ENCODE results near the gene AGBL3. TPM values are rescaled to one million over a fixed set of nuclear protein-coding genes. Genes with fewer than 3 reads are reported as not detected.
"Not testable (repeated sequence)": the region's sequence is repeated elsewhere in the genome, so short reads cannot be mapped to it uniquely, and the experiment has no call there.

Gene AGBL3
- total RNA-seq, 2 donors from 2014 or later = 2.1 to 2.4 TPM

DNA sequence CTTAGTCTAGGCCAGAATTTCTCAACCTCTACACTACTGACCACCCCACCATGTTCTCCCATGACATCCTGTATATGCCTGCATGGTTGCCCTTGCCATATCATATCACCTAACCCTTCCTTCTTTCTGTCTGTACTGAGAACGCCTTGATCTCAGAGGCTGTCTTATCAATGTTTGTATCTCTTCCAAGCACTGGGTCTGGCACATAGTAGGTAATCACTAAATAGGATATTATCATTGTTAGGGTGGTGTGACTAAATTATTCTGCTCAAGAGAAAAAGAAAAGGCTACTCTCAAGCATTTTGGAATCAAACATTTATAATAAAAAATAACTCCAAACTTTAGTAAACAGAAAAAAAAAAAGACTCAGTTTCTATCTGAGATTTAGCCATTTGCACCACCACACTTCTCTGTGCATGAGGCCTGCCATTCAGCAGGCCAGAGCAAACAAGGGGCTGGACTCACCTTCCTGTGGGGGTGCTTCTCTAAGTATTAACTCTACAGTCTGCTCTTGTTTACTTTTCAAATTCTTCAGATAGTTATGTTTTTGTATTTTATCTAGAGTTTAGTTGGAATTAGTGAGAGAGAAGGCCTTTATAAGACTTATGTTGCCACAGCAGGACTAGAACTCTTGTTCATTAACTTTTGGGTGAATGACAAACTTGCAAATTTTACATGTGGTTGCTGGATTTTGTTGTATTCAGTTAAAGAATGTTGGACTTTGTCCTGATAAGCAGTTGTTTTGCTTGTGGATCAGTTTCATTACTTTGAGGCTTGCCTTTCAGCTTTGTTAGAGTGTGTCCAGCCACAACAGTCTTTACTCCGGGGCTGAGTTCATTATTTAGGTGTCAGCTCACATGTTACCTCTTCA, 5.4 kb downstream of the AGBL3 start:
- H3K4me3 Mint-ChIP-seq = no peak overlapping the region
- no peaks in the 10 kb centered on the region for H3K9me3 ChIP-seq (ENCODE audit: control insufficient read depth, low read length, poor library complexity, severe bottlenecking)
- H3K27me3 Mint-ChIP-seq = no peaks in the 10 kb centered on the region
- peaks cover 4% of the 10 kb centered on the region for H3K36me3 Mint-ChIP-seq (ENCODE audit: low read depth)
- peak overlapping the region; percentile 69 for H3K27ac Mint-ChIP-seq
- peaks cover 32% of the 10 kb centered on the region for H3K4me1 Mint-ChIP-seq
- ATAC-seq = no peak
- no peak for DNase-seq

DNA sequence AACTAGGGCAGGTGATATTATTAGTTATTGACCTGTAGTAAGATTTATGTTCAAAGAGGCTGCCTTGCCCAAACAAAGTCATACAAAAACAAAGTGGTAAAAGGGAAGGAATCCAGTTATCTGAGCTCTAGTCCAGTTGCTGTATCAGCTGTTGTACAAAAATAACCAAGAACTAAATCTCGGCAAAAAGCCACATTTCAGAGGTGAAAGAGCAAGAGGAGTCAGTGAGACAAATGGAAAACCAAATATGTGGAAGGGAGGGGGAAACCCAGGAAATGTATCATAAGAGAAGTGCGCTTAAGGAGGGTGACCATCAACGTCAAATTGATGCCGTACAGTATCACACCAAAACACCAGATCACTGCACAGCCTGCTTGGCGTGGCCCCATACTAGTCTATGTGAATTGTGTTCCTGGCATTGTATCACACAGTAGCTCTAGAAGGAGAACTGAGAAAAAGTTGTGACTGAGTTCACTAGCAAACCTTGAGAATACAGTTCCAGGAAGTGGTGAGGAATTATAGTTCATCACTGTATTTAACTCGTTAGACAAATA, 6.4 kb downstream of the AGBL3 start:
- Mint-ChIP-seq H3K4me1 (peaks cover 30% of the 10 kb centered on the region), H3K27ac (peak overlapping the region; percentile 69), H3K36me3 (ENCODE audit: low read depth) (peaks cover 4% of the 10 kb centered on the region), H3K4me3 (no peak overlapping the region), H3K27me3 (no peaks in the 10 kb centered on the region)
- H3K9me3 ChIP-seq (ENCODE audit: control insufficient read depth, low read length, poor library complexity, severe bottlenecking) = no peaks in the 10 kb centered on the region
- ATAC-seq (peak; percentile 48), DNase-seq (no peak)

DNA sequence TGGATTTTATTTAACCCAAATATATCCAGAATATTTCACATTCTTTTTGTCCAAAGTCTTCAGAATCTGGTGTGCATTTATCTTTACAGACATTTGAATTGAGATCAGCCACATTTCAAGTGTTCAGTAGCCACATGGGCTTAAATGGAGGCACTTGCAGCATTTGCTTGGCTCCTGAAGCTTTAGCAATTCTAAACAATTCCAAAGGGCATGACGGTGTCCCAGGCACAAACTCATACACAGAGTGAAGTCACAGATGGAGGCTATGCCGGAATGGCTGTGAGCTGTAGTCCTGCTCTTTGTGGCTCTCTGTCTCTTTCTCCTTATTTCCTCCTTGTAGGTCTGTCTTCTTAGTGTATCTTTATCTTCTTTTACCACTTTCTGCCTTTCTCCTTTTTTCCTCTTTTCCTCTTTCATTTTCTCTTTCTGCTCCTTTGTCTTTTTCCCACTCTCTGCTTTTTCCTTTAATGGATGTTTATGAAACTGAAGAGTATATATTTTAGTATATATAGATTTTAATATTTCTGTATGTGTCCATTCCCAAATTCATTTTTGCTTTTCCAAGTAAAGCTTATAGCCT, 7.7 kb downstream of the AGBL3 start:
- H3K4me3 Mint-ChIP-seq = no peak overlapping the region
- H3K27me3 Mint-ChIP-seq = no peaks in the 10 kb centered on the region
- no peaks in the 10 kb centered on the region for H3K9me3 ChIP-seq (ENCODE audit: control insufficient read depth, low read length, poor library complexity, severe bottlenecking)
- H3K4me1 Mint-ChIP-seq = peaks cover 30% of the 10 kb centered on the region
- ATAC-seq (no peak), DNase-seq (no peak)
- no peak overlapping the region for H3K27ac Mint-ChIP-seq
- H3K36me3 Mint-ChIP-seq (ENCODE audit: low read depth) = peaks cover 8% of the 10 kb centered on the region

DNA sequence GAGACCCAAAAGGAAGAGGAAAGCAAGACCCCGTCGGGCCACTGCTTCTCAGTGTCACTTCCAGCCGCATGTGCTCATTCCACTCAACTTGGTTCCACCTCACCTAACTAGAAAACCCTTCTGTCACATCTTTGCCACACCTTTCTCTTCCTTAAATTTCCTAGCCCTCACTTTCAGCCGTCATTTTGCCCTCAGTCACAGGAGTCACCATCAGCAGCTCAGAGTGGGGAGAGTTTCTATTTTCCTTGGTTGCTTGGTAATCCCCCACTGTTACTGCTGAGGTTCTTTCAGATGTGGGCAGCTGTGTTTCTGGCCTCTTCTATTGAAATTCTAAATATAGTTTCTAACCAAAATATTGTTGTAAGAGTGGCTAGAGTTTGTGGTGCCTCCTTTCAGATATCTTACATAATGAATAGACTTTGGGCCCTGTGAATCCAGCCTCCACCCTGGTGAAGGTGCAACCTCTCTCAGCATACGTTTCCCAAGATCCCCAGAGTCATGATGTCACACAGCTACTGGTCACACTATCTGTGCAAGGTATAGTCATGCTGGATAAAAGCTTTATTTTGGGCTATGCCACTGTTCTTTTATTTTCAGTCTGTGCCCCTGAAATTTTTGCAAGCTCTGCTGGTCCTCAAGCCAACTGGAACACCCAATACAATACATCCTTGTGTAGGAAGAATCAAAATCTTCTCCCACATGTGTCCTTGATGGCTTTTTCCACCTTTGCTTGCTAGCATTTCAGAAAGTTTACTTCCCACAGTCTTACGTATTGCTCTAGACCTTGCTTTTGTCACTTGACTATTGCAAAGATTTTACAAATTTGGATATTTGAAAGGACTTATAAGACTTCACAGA, 9.2 kb downstream of the AGBL3 start:
- H3K4me3 Mint-ChIP-seq = peak overlapping the region; percentile 45
- H3K4me1 Mint-ChIP-seq = peaks cover 22% of the 10 kb centered on the region
- peak; percentile 70 for ATAC-seq

GRCh38 chr7:134996097-134996550, 9.8 kb downstream of the AGBL3 start:
- no peaks in the 10 kb centered on the region for H3K9me3 ChIP-seq (ENCODE audit: control insufficient read depth, low read length, poor library complexity, severe bottlenecking)
- Mint-ChIP-seq H3K27ac (no peak overlapping the region), H3K4me1 (peaks cover 16% of the 10 kb centered on the region), H3K27me3 (no peaks in the 10 kb centered on the region), H3K4me3 (no peak overlapping the region), H3K36me3 (ENCODE audit: low read depth) (peaks cover 6% of the 10 kb centered on the region)
- no peak for ATAC-seq
- no peak for DNase-seq

More for the DNA sequence above, 9.2 kb downstream of the AGBL3 start:
- H3K9me3 ChIP-seq (ENCODE audit: control insufficient read depth, low read length, poor library complexity, severe bottlenecking) = no peaks in the 10 kb centered on the region
- Mint-ChIP-seq H3K36me3 (ENCODE audit: low read depth) (peaks cover 6% of the 10 kb centered on the region), H3K27me3 (no peaks in the 10 kb centered on the region), H3K27ac (peak overlapping the region; percentile 88)
- DNase-seq = no peak

DNA sequence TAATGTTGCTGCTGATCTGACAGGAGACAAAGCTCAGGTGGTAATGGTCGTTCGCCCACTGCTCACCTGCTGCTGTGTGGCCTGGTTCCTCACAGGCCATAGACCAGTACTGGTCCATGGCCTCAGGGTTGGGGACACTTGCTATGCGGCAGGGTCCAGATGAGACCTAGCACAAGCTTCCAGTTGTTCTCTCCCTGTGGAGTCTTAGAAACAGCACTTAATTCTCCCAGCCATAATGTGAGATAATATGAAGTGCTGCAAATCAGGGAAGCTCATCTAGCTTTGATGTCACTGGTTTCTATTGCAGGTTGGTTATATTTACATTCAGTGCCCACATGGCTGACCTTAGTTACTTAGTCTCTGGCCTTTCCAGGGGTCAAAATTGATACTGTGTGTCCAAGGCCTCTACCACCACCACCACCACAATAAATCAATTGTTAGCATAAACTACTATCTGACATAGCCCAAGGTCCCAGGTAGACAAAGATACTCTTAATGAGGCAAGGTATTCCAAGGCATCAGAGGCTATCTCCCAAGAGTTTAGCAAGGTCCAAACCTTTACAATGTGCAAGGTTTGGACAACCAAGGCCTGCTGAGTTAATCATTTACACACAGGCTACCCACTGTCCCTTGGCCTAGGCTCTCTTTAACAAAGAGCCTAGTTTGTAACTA, 11.0 kb downstream of the AGBL3 start:
- no peak for DNase-seq
- Mint-ChIP-seq H3K4me1 (peaks cover 10% of the 10 kb centered on the region), H3K36me3 (ENCODE audit: low read depth) (peaks cover 6% of the 10 kb centered on the region), H3K27me3 (no peaks in the 10 kb centered on the region), H3K27ac (no peak overlapping the region), H3K4me3 (no peak overlapping the region)
- ATAC-seq = no peak
- H3K9me3 ChIP-seq (ENCODE audit: control insufficient read depth, low read length, poor library complexity, severe bottlenecking) = no peaks in the 10 kb centered on the region

DNA sequence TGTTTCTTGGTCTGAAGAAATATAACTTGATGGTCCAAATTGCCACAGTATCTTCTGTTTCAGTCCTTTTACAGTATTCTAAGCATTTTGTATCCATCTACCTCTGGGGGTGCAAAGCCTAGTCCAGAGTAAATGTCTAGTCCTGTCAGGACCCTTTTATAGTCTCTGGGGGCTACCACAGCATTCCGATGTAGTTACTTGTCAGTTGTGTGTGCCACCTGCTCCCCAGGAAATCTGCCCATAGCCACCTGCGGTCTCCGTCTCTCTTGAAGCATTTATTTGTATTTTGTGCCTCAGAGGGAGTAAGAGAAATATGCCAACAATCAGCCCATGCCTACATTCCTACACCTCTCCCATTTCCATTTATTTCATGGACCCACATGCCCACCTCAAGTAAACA, 12.8 kb downstream of the AGBL3 start:
- H3K9me3 ChIP-seq (ENCODE audit: control insufficient read depth, low read length, poor library complexity, severe bottlenecking) = no peaks in the 10 kb centered on the region
- H3K36me3 Mint-ChIP-seq (ENCODE audit: low read depth) = peaks cover 6% of the 10 kb centered on the region
- H3K27ac Mint-ChIP-seq = no peak overlapping the region
- no peaks in the 10 kb centered on the region for H3K27me3 Mint-ChIP-seq
- H3K4me3 Mint-ChIP-seq = no peak overlapping the region
- DNase-seq (no peak), ATAC-seq (no peak)
- peaks cover 6% of the 10 kb centered on the region for H3K4me1 Mint-ChIP-seq

DNA sequence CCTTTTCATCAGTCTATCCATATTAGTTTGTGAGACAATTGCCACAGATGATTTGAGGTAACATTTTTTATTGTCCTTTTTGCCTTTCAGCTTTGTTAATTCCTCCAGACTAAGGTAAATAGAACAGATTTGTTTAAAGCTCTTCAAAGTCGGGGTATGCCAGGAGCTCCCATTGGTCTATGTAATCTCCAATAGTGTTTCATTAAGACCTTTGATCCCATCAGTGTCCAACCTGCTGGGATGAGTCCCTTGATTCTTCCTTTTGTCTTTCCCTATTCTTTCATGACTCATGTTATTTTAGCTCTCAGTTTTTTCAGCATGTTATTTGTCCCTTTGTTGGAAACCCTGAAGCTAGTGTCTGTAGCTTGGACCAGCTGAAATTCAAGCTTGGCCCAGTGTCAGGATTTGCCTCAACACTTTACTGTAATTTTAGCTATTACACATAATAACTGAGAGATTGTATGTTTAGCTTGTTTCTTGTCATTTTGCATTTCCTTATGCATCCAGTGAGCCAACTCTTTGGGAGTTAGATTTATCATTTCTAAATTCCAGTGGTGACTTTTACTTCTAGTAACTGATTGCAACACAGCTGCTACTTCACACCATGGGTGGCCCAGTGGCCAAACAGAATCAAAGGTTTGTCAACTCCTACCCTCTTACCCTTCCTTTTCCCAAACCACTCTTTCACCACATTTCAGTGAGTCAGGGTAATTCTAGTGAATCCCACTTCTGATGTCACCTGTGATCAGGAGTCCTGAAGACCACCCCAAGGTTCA, 15.3 kb downstream of the AGBL3 start:
- no peak overlapping the region for H3K27ac Mint-ChIP-seq
- DNase-seq = no peak
- no peaks in the 10 kb centered on the region for H3K27me3 Mint-ChIP-seq
- peaks cover 2% of the 10 kb centered on the region for H3K4me1 Mint-ChIP-seq
- ATAC-seq = no peak
- H3K4me3 Mint-ChIP-seq = no peak overlapping the region
- no peaks in the 10 kb centered on the region for H3K9me3 ChIP-seq (ENCODE audit: control insufficient read depth, low read length, poor library complexity, severe bottlenecking)
- peaks cover 6% of the 10 kb centered on the region for H3K36me3 Mint-ChIP-seq (ENCODE audit: low read depth)

GRCh38 chr7:135012229-135012628, 25.9 kb downstream of the AGBL3 start:
- Mint-ChIP-seq H3K4me1 (no peaks in the 10 kb centered on the region), H3K4me3 (no peak overlapping the region), H3K27ac (no peak overlapping the region), H3K36me3 (ENCODE audit: low read depth) (no peaks in the 10 kb centered on the region), H3K27me3 (no peaks in the 10 kb centered on the region)
- DNase-seq (no peak), ATAC-seq (no peak)
- H3K9me3 ChIP-seq (ENCODE audit: control insufficient read depth, low read length, poor library complexity, severe bottlenecking) = no peaks in the 10 kb centered on the region

- H3K36me3 Mint-ChIP-seq (ENCODE audit: low read depth) = no peaks in the 10 kb centered on the region
- ATAC-seq = no peak
- H3K4me3 Mint-ChIP-seq = no peak overlapping the region
- H3K27ac Mint-ChIP-seq = no peak overlapping the region
- H3K9me3 ChIP-seq (ENCODE audit: control insufficient read depth, low read length, poor library complexity, severe bottlenecking) = no peaks in the 10 kb centered on the region
- DNase-seq = no peak
- H3K27me3 Mint-ChIP-seq = no peaks in the 10 kb centered on the region
- no peaks in the 10 kb centered on the region for H3K4me1 Mint-ChIP-seq
Observed at GRCh38 chr7:135023622-135024021, 37.3 kb downstream of the AGBL3 start.

- Mint-ChIP-seq H3K4me1 (no peaks in the 10 kb centered on the region), H3K27ac (no peak overlapping the region), H3K36me3 (ENCODE audit: low read depth) (peaks cover 2% of the 10 kb centered on the region), H3K27me3 (no peaks in the 10 kb centered on the region), H3K4me3 (no peak overlapping the region)
- H3K9me3 ChIP-seq (ENCODE audit: control insufficient read depth, low read length, poor library complexity, severe bottlenecking) = no peaks in the 10 kb centered on the region
- ATAC-seq (no peak), DNase-seq (no peak)
Observed at GRCh38 chr7:135035252-135035651, 48.9 kb downstream of the AGBL3 start.

DNA sequence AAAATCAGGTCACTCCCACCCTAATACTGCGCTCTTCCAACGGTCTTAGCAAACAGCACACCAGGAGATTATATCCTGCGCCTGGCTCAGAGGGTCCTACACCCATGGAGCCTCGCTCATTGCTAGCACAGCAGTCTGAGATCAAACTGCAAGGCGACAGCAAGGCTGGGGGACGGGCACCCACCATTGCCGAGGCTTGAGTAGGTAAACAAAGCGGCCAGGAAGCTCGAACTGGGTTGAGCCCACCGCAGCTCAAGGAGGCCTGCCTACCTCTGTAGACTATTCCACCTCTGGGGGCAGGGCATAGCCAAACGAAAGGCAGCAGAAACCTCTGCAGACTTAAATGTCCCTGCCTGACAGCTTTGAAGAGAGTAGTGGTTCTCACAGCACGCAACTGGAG, 80.7 kb downstream of the AGBL3 start:
- not testable (repeated sequence) for H3K27ac Mint-ChIP-seq; H3K4me3 Mint-ChIP-seq; H3K27me3 Mint-ChIP-seq; DNase-seq; H3K9me3 ChIP-seq (ENCODE audit: control insufficient read depth, low read length, poor library complexity, severe bottlenecking); H3K4me1 Mint-ChIP-seq; ATAC-seq; H3K36me3 Mint-ChIP-seq (ENCODE audit: low read depth)
